B cell (primary cell): ENCODE measurements around the gene CAPZA1. TPM values are rescaled to one million over a fixed set of nuclear protein-coding genes. Genes with fewer than 3 reads are reported as not detected.
A peak's percentile ranks its signal among the peaks of the same experiment; 100 is the strongest.

ENCODE experiments used
- ATAC-seq: fragments of 200-7000 bp; cut with Tn5 transposase; one replicate; pipeline ENCODE4 v1.10.0; 2021; ENCODE audit warnings: low read depth, mild to moderate bottlenecking, moderate number of reproducible peaks, moderate library complexity
- CTCF ChIA-PET: fragments of 350-600 bp; sonication (Branson Sonifier 250); formaldehyde crosslinking; loops from one replicate; lab custom pipeline; 2021; ENCODE audit warnings: antibody characterized with exemption, inconsistent platforms; lab: Charles Lee
- POLR2A ChIA-PET: fragments of 350-600 bp; sonication (Branson Sonifier 250); formaldehyde crosslinking; loops from one replicate; lab custom pipeline; 2021; ENCODE audit warnings: antibody characterized with exemption; lab: Charles Lee
- DNase-seq: peaks from one replicate; pipeline ENCODE4 v3.0.0; 2013
- H2AFZ ChIP-seq: 2 replicates; pipeline ENCODE4 v1.6.1; 2012; ENCODE audit warnings: mild to moderate bottlenecking, low read depth, low read length; ENCODE audit not compliant: insufficient read depth, poor library complexity, severe bottlenecking
- H3K27ac ChIP-seq, 2 donors: 1 replicate in 1 of 2; 2 replicates in 1 of 2; pipeline ENCODE4 v1.5.1; 2012 to 2013; ENCODE audit warnings: low read length in 2 of 2, mild to moderate bottlenecking in 2 of 2, moderate library complexity in 1 of 2
- H3K27me3 ChIP-seq, 4 experiments: fragments of 200-600 bp in 1 of 4; sonication (generic) in 1 of 4; replicated peaks in 1 of 4; 1 replicate in 2 of 4; 2 replicates in 2 of 4; pipeline versions ENCODE4 v1.6.1 to v1.7.0; 2013 to 2016; ENCODE audit warnings: low read length in 3 of 4, mild to moderate bottlenecking in 2 of 4, mixed read lengths in 1 of 4, moderate library complexity in 1 of 4; ENCODE audit not compliant: insufficient read depth in 4 of 4, control insufficient read depth in 3 of 4; ENCODE audit errors: control extremely low read depth in 1 of 4
- H3K36me3 ChIP-seq, 2 experiments: replicated peaks in 1 of 2; 1 replicate in 1 of 2; 2 replicates in 1 of 2; pipeline versions ENCODE4 v1.6.1 to v1.7.1; 2013; ENCODE audit warnings: low read length in 1 of 2; ENCODE audit not compliant: insufficient read depth in 2 of 2, control insufficient read depth in 1 of 2; ENCODE audit errors: control extremely low read depth in 1 of 2, extremely low read depth in 1 of 2
- H3K4me1 ChIP-seq, 2 donors: fragments of 200-600 bp in 1 of 2; sonication (generic) in 1 of 2; 1 replicate in 1 of 2; 2 replicates in 1 of 2; pipeline versions ENCODE4 v1.5.1 to v1.6.1; 2013 to 2017; ENCODE audit warnings: low read length in 2 of 2; ENCODE audit not compliant: control insufficient read depth in 2 of 2, insufficient read depth in 2 of 2
- H3K4me2 ChIP-seq: replicated peaks from 2 replicates; pipeline ENCODE3; 2012; ENCODE audit warnings: mild to moderate bottlenecking, low read depth, low read length; ENCODE audit not compliant: poor library complexity, severe bottlenecking
- H3K4me3 ChIP-seq, 5 experiments: fragments of 200-600 bp in 1 of 5; sonication (generic) in 1 of 5; 1 replicate in 3 of 5; 2 replicates in 2 of 5; pipeline versions ENCODE4 v1.5.1 to v1.7.0; 2011 to 2016; ENCODE audit warnings: low read length in 4 of 5, mild to moderate bottlenecking in 4 of 5, low read depth in 2 of 5, control low read depth in 1 of 5, moderate library complexity in 1 of 5; ENCODE audit not compliant: insufficient read depth in 1 of 5; ENCODE audit errors: control extremely low read depth in 1 of 5, extremely low read depth in 1 of 5
- H3K79me2 ChIP-seq: fragments of 200-600 bp; sonication (generic); one replicate; pipeline ENCODE4 v1.6.0; 2016; ENCODE audit warnings: low read length; ENCODE audit not compliant: control insufficient read depth, insufficient read depth
- H3K9ac ChIP-seq: fragments of 200-600 bp; sonication (generic); 2 replicates; pipeline ENCODE4 v1.6.1; 2017; ENCODE audit warnings: mild to moderate bottlenecking, low read length, moderate library complexity
- H3K9me3 ChIP-seq, 3 donors: one replicate each; pipeline versions ENCODE4 v1.6.1 to v1.7.1; 2013; ENCODE audit warnings: low read length in 2 of 3; ENCODE audit not compliant: control insufficient read depth in 2 of 3, insufficient read depth in 1 of 3; ENCODE audit errors: control extremely low read depth in 1 of 3
- H4K20me1 ChIP-seq: 2 replicates; pipeline ENCODE4 v1.6.0; 2012; ENCODE audit warnings: mild to moderate bottlenecking, low read length; ENCODE audit not compliant: insufficient read depth, control insufficient read depth, poor library complexity, severe bottlenecking
- H3K27ac Mint-ChIP-seq: one replicate; pipeline ENCODE4 v1.8.0; 2021; ENCODE audit warnings: mixed read lengths
- H3K27me3 Mint-ChIP-seq: one replicate; pipeline ENCODE4 v1.8.0; 2021; ENCODE audit warnings: mixed read lengths
- H3K4me1 Mint-ChIP-seq: one replicate; pipeline ENCODE4 v1.8.0; 2021; ENCODE audit warnings: mixed read lengths
- H3K4me3 Mint-ChIP-seq: one replicate; pipeline ENCODE4 v1.8.0; 2021; ENCODE audit warnings: mixed read lengths
- H3K9me3 Mint-ChIP-seq: one replicate; pipeline ENCODE4 v1.8.0; 2022; ENCODE audit warnings: mixed read lengths; ENCODE audit not compliant: insufficient read depth
- CTCF ChIP-seq: fragments of 200-600 bp; IDR thresholded peaks from one replicate; pipeline ENCODE4 v1.8.0; 2022; ENCODE audit warnings: antibody characterized with exemption, mild to moderate bottlenecking
- EZH2 ChIP-seq: IDR thresholded peaks from 2 replicates; pipeline ENCODE4 v1.6.1; 2012; ENCODE audit warnings: borderline replicate concordance, low read depth, mild to moderate bottlenecking, moderate library complexity, low read length; ENCODE audit not compliant: insufficient read depth, poor library complexity, severe bottlenecking
- WGBS: methylation state at CpG from one replicate; pipeline ENCODE4 v1.1.5; 2013; ENCODE audit warnings: missing lambda C conversion rate; ENCODE audit not compliant: insufficient coverage; 5-methylcytosine and 5-hydroxymethylcytosine counted together
- intact Hi-C: fragments of 100-400 bp; cut with micrococcal nuclease; formaldehyde crosslinking; loops from one replicate; pipeline ENCODE4 v1.10.0; 2022
- polyA plus RNA-seq: library from polyadenylated mRNA; depleted of rRNA; stranded (reverse); fragments of >200 nt; gene quantifications from 2 replicates; pipeline ENCODE4 v1.2.3, GENCODE V29; 2012
- total RNA-seq, 2 donors: library from RNA; stranded (reverse); fragments of 120-200 nt in 1 of 2; gene quantifications; 1 replicate in 1 of 2; 2 replicates in 1 of 2; pipeline versions ENCODE4 v1.2.3 to v1.2.4, GENCODE V29; 2013 to 2022

CAPZA1 gene
- total and polyA plus RNA-seq, 2 donors (not counting 1 experiment from before 2014, with no cell fraction given), result 52.2 to 172 TPM

- H3K36me3 ChIP-seq, result no peaks in the 10 kb centered on the region
- intact Hi-C loops, result loop anchor here (5.0 to 10.0 kb wide), 7 partner anchors 163 to 1996 kb away; partner anchors contain the start of genes AP4B1, DCLRE1B, MAGI3 and NRAS
- H3K9ac ChIP-seq, result no peak overlapping the region
- no peak overlapping the region for H3K27ac ChIP-seq
- peak overlapping the region; percentile 30 for H3K4me3 Mint-ChIP-seq
- H3K9me3 Mint-ChIP-seq, result no peaks in the 10 kb centered on the region
- peak; percentile 78 for DNase-seq
- peak overlapping the region; percentile 46 for H2AFZ ChIP-seq
- H3K4me3 ChIP-seq, result peak overlapping the region in 1 of 5 experiments; percentile 32
- H3K79me2 ChIP-seq, result no peaks in the 10 kb centered on the region
- H3K9me3 ChIP-seq, result no peaks in the 10 kb centered on the region
- peaks cover 30% of the 10 kb centered on the region for H3K4me1 Mint-ChIP-seq
- H3K27ac Mint-ChIP-seq, result no peak overlapping the region
- H3K27me3 ChIP-seq, result peaks cover 0 to 22% (median 12%) of the 10 kb centered on the region in 4 experiments
- 20% methylated on average over 43 of the region's 44 CpGs for WGBS
- ChIA-PET POLR2A (no interaction called here), CTCF (interaction anchor here (0.8 to 9.7 kb wide), 17 partner anchors 8 to 959 kb away, joined by 3 to 109 read pairs (median 6); partner anchors contain the start of genes LRIG2, MOV10 and SLC16A1)
- no peak for ATAC-seq
- no peaks in the 10 kb centered on the region for H4K20me1 ChIP-seq
- peak; percentile 87 for TF ChIP-seq CTCF
- no peak for TF ChIP-seq EZH2
- peaks cover 31% of the 10 kb centered on the region for H3K27me3 Mint-ChIP-seq
- H3K4me2 ChIP-seq, result peak overlapping the region; percentile 74
- H3K4me1 ChIP-seq, result peaks cover 22 to 46% of the 10 kb centered on the region in 2 donors
Measured at GRCh38 chr1:112718691-112719418, 99.2 kb downstream of the CAPZA1 start.

GRCh38 chr1:112719706-112720105 lies 100.1 kb downstream of the CAPZA1 start:
- no peak for DNase-seq
- H3K27ac Mint-ChIP-seq, result no peak overlapping the region
- H3K27me3 ChIP-seq, result peaks cover 0 to 22% (median 12%) of the 10 kb centered on the region in 4 experiments
- no peak overlapping the region for H3K4me2 ChIP-seq
- H2AFZ ChIP-seq, result no peak overlapping the region
- peaks cover 15 to 38% of the 10 kb centered on the region in 2 donors for H3K4me1 ChIP-seq
- ATAC-seq, result no peak
- no peak overlapping the region for H3K27ac ChIP-seq
- peaks cover 36% of the 10 kb centered on the region for H3K27me3 Mint-ChIP-seq
- no peaks in the 10 kb centered on the region for H3K9me3 ChIP-seq
- WGBS, result no CpG with 5 or more reads among the region's 2 CpGs
- H3K36me3 ChIP-seq, result no peaks in the 10 kb centered on the region
- TF ChIP-seq CTCF (no peak), EZH2 (no peak)
- ChIA-PET CTCF (interaction anchor here (0.6 to 9.7 kb wide), 14 partner anchors 10 to 959 kb away, joined by 3 to 109 read pairs (median 5); partner anchors contain the start of gene LRIG2), POLR2A (no interaction called here)
- H3K9ac ChIP-seq, result no peak overlapping the region
- intact Hi-C loops, result loop anchor here (5.0 to 10.0 kb wide), 7 partner anchors 163 to 1995 kb away; partner anchors contain the start of genes AP4B1, DCLRE1B, MAGI3 and NRAS
- no peaks in the 10 kb centered on the region for H4K20me1 ChIP-seq
- H3K9me3 Mint-ChIP-seq, result no peaks in the 10 kb centered on the region
- H3K4me3 ChIP-seq, result no peak overlapping the region
- peaks cover 26% of the 10 kb centered on the region for H3K4me1 Mint-ChIP-seq
- no peak overlapping the region for H3K4me3 Mint-ChIP-seq
- H3K79me2 ChIP-seq, result no peaks in the 10 kb centered on the region
